Left lung (tissue), 10 donors: Measurements from ENCODE around the gene NBAS. TPM values are rescaled to one million over a fixed set of nuclear protein-coding genes. Genes with fewer than 3 reads are reported as not detected.
"Not testable (repeated sequence)": the region's sequence is repeated elsewhere in the genome, so short reads cannot be mapped to it uniquely, and the experiment has no call there.

Experiments
- ATAC-seq: fragments of 200-7000 bp; cut with Tn5 transposase; one replicate; pipeline ENCODE4 v1.9.1; 2020; ENCODE audit warnings: moderate library complexity
- DNase-seq, 4 donors: peaks; one replicate each; pipeline ENCODE4 v3.0.0-alpha.2; 2013 to 2020
- H3K27ac ChIP-seq, 2 donors: fragments of 200-600 bp; sonication (generic) in 1 of 2; one replicate each; pipeline versions ENCODE4 v1.5.0 to v1.8.0; 2020 to 2021
- H3K27me3 ChIP-seq, 2 donors: fragments of 200-600 bp; sonication (generic) in 1 of 2; one replicate each; pipeline versions ENCODE4 v1.5.0 to v1.8.0; 2020 to 2021
- H3K36me3 ChIP-seq, 2 donors: fragments of 200-600 bp; sonication (generic) in 1 of 2; one replicate each; pipeline versions ENCODE4 v1.5.0 to v1.8.0; 2020 to 2021
- H3K4me1 ChIP-seq, 2 donors: fragments of 200-600 bp; one replicate each; pipeline ENCODE4 v1.8.0; 2021
- H3K4me3 ChIP-seq, 2 donors: fragments of 200-600 bp; sonication (generic) in 1 of 2; one replicate each; pipeline versions ENCODE4 v1.5.0 to v1.8.0; 2020 to 2021; ENCODE audit warnings: mild to moderate bottlenecking in 1 of 2
- H3K9me3 ChIP-seq, 2 donors: fragments of 200-600 bp; sonication (generic) in 1 of 2; one replicate each; pipeline versions ENCODE4 v1.5.0 to v1.8.0; 2020 to 2021
- intact Hi-C, 2 donors: fragments of 100-400 bp; cut with DNase I; formaldehyde crosslinking; loops; one replicate each; pipeline versions ENCODE4 v1.11.2 to v1.14.2; 2022
- polyA plus RNA-seq, 6 donors: library from polyadenylated mRNA; unstranded; fragments of 120-200 nt; gene quantifications; one replicate each; pipeline ENCODE4 v1.2.1, GENCODE V29; 2013; ENCODE audit not compliant: insufficient read length in 6 of 6
- total RNA-seq, 2 donors: library from RNA; stranded (reverse); fragmentation: NEBNext Ultra II Directional; extraction: Animal tissue kit (Norgen Biotek cat#: 25700); gene quantifications; one replicate each; pipeline ENCODE4 v1.2.1, GENCODE V29; 2021
- TF ChIP-seq, protein P1 (sequence below), 2 donors: fragments of 200-600 bp; sonication (generic) in 1 of 2; IDR thresholded peaks; one replicate each; pipeline versions ENCODE4 v1.5.0 to v1.8.0; 2021; ENCODE audit warnings: antibody characterized with exemption in 2 of 2
- donor health status: DM: no; HTN: yes; CAD: no.
- donor health status: DM: no; HTN: no; CAD: no.

Gene NBAS
- total and polyA plus RNA-seq, 8 donors: 36.6 to 57.4 (median 46.3) TPM

DNA sequence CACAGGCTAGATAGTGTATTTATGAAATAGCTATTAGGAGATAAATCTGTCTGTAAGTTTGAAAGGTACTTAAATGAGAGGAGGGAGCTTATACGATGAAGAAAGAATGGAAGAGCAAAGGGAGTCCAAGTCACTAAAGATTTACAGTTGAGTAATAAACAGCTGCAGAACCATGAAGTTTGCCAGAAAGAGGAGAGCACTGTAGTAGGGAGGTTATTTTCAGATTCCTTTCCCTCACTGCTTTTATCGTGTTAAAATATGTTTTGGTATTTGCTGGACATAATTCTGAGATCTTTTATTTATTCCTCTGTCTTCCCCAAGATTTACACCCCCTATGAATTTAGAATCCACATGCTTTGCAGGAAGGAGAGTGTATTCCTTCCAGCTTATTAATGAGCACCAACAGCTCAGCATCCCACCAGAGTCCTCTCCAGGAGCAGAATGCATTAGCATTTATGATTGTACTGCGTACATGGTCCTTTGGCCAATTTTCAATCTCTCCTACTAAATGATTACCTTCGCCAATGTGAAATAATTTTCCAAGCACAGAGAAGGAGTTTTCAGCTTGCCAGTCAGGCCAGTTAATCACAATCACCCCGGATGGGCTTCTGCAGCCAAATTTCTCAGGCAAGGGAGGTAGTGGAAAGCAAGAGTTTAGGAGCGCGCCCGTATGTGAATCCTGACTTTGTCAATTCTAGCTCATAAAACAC lies 297.0 kb downstream of the NBAS start:
- DNase-seq (no peak), ATAC-seq (no peak)
- Histone ChIP-seq H3K4me3 (no peak overlapping the region), H3K9me3 (peaks cover 0 to 4% of the 10 kb centered on the region in 2 donors), H3K27me3 (no peaks in the 10 kb centered on the region), H3K36me3 (peaks cover 0 to 11% of the 10 kb centered on the region in 2 donors), H3K4me1 (no peaks in the 10 kb centered on the region), H3K27ac (no peak overlapping the region)
- intact Hi-C loops: no loop called here
- TF ChIP-seq, protein P1, sequence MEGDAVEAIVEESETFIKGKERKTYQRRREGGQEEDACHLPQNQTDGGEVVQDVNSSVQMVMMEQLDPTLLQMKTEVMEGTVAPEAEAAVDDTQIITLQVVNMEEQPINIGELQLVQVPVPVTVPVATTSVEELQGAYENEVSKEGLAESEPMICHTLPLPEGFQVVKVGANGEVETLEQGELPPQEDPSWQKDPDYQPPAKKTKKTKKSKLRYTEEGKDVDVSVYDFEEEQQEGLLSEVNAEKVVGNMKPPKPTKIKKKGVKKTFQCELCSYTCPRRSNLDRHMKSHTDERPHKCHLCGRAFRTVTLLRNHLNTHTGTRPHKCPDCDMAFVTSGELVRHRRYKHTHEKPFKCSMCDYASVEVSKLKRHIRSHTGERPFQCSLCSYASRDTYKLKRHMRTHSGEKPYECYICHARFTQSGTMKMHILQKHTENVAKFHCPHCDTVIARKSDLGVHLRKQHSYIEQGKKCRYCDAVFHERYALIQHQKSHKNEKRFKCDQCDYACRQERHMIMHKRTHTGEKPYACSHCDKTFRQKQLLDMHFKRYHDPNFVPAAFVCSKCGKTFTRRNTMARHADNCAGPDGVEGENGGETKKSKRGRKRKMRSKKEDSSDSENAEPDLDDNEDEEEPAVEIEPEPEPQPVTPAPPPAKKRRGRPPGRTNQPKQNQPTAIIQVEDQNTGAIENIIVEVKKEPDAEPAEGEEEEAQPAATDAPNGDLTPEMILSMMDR (IDR thresholded peaks at IDR 0.05): no peak

DNA sequence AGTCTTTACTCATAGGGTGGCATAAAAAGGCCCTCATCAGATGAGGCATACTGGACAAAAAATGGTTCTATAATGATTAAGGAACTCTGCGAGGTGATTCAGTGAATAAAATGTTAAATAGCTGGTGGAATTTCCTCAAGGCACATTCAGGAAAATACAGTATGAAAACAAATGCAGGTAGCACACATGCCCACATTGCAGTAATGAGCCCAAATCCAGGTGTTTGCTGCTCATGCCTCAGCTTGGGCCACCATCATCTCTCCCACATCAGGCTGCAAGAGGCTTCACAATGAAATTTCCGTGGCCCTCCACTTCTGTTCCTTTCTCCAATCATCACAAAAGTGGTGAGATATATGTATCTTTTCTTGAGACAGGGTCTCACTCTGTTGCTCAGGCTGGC lies 298.3 kb downstream of the NBAS start:
- intact Hi-C loops: no loop called here
- Histone ChIP-seq H3K4me3 (no peak overlapping the region), H3K27me3 (no peaks in the 10 kb centered on the region), H3K36me3 (peaks cover 0 to 11% of the 10 kb centered on the region in 2 donors), H3K9me3 (peaks cover 0 to 15% of the 10 kb centered on the region in 2 donors), H3K4me1 (no peaks in the 10 kb centered on the region), H3K27ac (no peak overlapping the region)
- DNase-seq (no peak), ATAC-seq (no peak)
- TF ChIP-seq, protein P1 (IDR thresholded peaks at IDR 0.05): no peak

DNA sequence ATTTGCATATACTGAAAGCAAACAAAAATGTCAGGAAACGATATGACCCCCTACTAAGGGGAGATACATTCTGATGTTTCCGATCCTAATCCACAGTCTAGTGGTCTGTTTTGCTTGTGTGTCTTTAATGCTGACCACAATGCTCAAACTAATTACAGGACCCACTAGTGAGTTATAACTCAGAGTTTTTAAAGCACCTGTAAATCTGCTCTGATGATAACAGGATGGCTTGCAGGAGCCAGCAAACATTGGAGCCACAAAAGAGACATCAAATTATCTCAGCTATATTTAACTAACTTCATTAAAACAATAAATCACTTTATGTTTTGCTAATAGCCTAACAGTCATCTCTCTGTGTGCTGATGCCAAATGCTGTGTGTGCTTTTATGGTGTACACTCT lies 300.3 kb downstream of the NBAS start:
- no peak for DNase-seq
- Histone ChIP-seq H3K27me3 (no peaks in the 10 kb centered on the region), H3K27ac (no peak overlapping the region), H3K4me3 (no peak overlapping the region), H3K4me1 (no peaks in the 10 kb centered on the region), H3K9me3 (peaks cover 0 to 15% of the 10 kb centered on the region in 2 donors), H3K36me3 (peaks cover 0 to 11% of the 10 kb centered on the region in 2 donors)
- intact Hi-C loops: no loop called here
- no peak for ATAC-seq
- TF ChIP-seq, protein P1 (IDR thresholded peaks at IDR 0.05): no peak

- H3K36me3 ChIP-seq: peaks cover 0 to 11% of the 10 kb centered on the region in 2 donors
- no peak overlapping the region for H3K27ac ChIP-seq
- no peak for DNase-seq
- H3K27me3 ChIP-seq: no peaks in the 10 kb centered on the region
- no peak for ATAC-seq
- no peak overlapping the region for H3K4me3 ChIP-seq
- TF ChIP-seq, protein P1 (IDR thresholded peaks at IDR 0.05): no peak
- H3K4me1 ChIP-seq: no peaks in the 10 kb centered on the region
- intact Hi-C loops: no loop called here
- peaks cover 0 to 15% of the 10 kb centered on the region in 2 donors for H3K9me3 ChIP-seq
These were observed 300.9 kb downstream of the NBAS start for GRCh38 chr2:15260196-15260595.

DNA sequence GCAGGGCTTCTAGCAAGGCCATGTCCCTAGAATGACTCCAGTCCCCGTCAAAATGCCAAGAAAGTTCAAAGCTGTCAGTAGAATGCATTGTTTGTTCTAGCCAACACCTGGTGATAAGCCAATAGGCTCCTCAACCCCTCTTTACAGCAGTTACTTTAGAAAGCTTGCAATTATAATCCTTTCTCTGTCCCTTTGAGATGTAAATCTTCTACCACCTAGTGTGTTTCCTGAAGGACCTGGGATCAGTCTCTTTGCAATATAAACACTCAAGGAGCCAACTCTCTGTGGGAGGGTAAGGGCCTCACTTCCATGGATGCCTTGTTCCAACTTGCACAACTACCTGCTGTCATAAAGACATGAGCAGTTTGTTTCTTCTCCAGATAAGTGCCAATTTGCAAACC lies 301.8 kb downstream of the NBAS start:
- ATAC-seq: peak; percentile 77
- intact Hi-C loops: no loop called here
- Histone ChIP-seq H3K36me3 (peaks cover 0 to 7% of the 10 kb centered on the region in 2 donors), H3K27ac (no peak overlapping the region), H3K4me1 (no peaks in the 10 kb centered on the region), H3K9me3 (peaks cover 0 to 15% of the 10 kb centered on the region in 2 donors), H3K27me3 (no peaks in the 10 kb centered on the region), H3K4me3 (no peak overlapping the region)
- DNase-seq: no peak
- TF ChIP-seq, protein P1 (IDR thresholded peaks at IDR 0.05): no peak

DNA sequence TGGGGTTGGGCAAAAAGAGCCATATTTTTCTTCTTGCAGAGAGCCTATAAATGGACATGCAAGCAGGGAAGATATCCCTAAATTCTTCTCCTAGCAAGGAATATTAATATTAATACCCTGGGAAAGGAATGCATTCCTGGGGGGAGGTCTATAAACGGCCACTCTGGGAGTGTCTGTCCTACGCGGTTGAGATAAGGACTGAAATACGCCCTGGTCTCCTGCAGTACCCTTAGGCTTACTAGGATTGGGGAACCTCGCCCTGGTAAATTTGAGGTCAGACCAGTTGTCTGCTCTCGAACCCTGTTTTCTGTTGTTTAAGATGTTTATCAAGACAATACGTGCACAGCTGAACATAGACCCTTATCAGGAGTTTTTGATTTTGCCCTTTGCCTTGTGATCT lies 302.7 kb downstream of the NBAS start:
- DNase-seq, ATAC-seq, H3K4me1 ChIP-seq, H3K36me3 ChIP-seq, intact Hi-C loops, H3K27me3 ChIP-seq, H3K4me3 ChIP-seq, H3K27ac ChIP-seq: not testable (repeated sequence)
- H3K9me3 ChIP-seq: peaks cover 0 to 15% of the 10 kb centered on the region in 2 donors
